CD8-positive, alpha-beta memory T cell (primary cell): ENCODE data around the gene ITCH. TPM values are rescaled to one million over a fixed set of nuclear protein-coding genes. Genes with fewer than 3 reads are reported as not detected.

Experiments
- CTCF ChIA-PET: fragments of 350-600 bp; sonication (Branson Sonifier 250); formaldehyde crosslinking; loops from one replicate; lab custom pipeline; 2021; ENCODE audit warnings: antibody characterized with exemption; lab: Charles Lee
- POLR2A ChIA-PET: fragments of 350-600 bp; sonication (Branson Sonifier 250); formaldehyde crosslinking; loops from one replicate; lab custom pipeline; 2021; ENCODE audit warnings: antibody characterized with exemption; lab: Charles Lee
- DNase-seq, 5 donors: peaks; one replicate each; pipeline versions ENCODE4 v3.0.0 to v3.0.0-alpha.2; 2020 to 2022; ENCODE audit warnings: mixed read lengths in 1 of 5
- H3K27ac ChIP-seq: one replicate; pipeline ENCODE4 v1.7.0; 2013; ENCODE audit warnings: low read depth, mild to moderate bottlenecking, low read length, moderate library complexity
- H3K27me3 ChIP-seq: 2 replicates; pipeline ENCODE4 v1.7.0; 2013; ENCODE audit warnings: low read length, mild to moderate bottlenecking; ENCODE audit not compliant: insufficient read depth, poor library complexity, severe bottlenecking
- H3K36me3 ChIP-seq: 2 replicates; pipeline ENCODE4 v1.7.0; 2013; ENCODE audit warnings: mild to moderate bottlenecking, low read length, moderate library complexity; ENCODE audit not compliant: insufficient read depth
- H3K4me1 ChIP-seq: 2 replicates; pipeline ENCODE4 v1.7.0; 2013; ENCODE audit warnings: mild to moderate bottlenecking, low read length, moderate library complexity; ENCODE audit not compliant: insufficient read depth
- H3K4me3 ChIP-seq: 2 replicates; pipeline ENCODE4 v1.7.0; 2013; ENCODE audit warnings: mild to moderate bottlenecking, low read length
- H3K9me3 ChIP-seq: 2 replicates; pipeline ENCODE4 v1.7.0; 2013; ENCODE audit warnings: mild to moderate bottlenecking, low read length
- H3K27ac Mint-ChIP-seq, 8 donors: one replicate each; pipeline ENCODE4 v1.8.0; 2020 to 2021; ENCODE audit warnings: mixed read lengths in 8 of 8, mild to moderate bottlenecking in 6 of 8, inconsistent platforms in 3 of 8, moderate library complexity in 3 of 8
- H3K27me3 Mint-ChIP-seq, 2 donors: one replicate each; pipeline ENCODE4 v1.8.0; 2020 to 2021; ENCODE audit warnings: mixed read lengths in 2 of 2, mild to moderate bottlenecking in 1 of 2, moderate library complexity in 1 of 2
- H3K36me3 Mint-ChIP-seq, 3 donors: one replicate each; pipeline ENCODE4 v1.8.0; 2020 to 2021; ENCODE audit warnings: mixed read lengths in 3 of 3, inconsistent platforms in 1 of 3, mild to moderate bottlenecking in 1 of 3
- H3K4me1 Mint-ChIP-seq, 3 donors: one replicate each; pipeline ENCODE4 v1.8.0; 2020 to 2021; ENCODE audit warnings: mixed read lengths in 3 of 3, inconsistent platforms in 1 of 3, mild to moderate bottlenecking in 1 of 3
- H3K4me3 Mint-ChIP-seq, 7 donors: one replicate each; pipeline ENCODE4 v1.8.0; 2020 to 2021; ENCODE audit warnings: mixed read lengths in 7 of 7, mild to moderate bottlenecking in 6 of 7, moderate library complexity in 4 of 7, inconsistent platforms in 2 of 7
- H3K9me3 Mint-ChIP-seq, 5 donors: one replicate each; pipeline ENCODE4 v1.8.0; 2020 to 2022; ENCODE audit warnings: mixed read lengths in 5 of 5, mild to moderate bottlenecking in 3 of 5, moderate library complexity in 2 of 5, inconsistent platforms in 1 of 5
- polyA plus RNA-seq: library from polyadenylated mRNA; unstranded; fragments of 300-500 nt; fragmentation: Illumina TruSeq; gene quantifications from one replicate; pipeline ENCODE4 v1.2.3, GENCODE V29; 2021
- total RNA-seq, 2 experiments: library from RNA; stranded (reverse); gene quantifications; one replicate each; pipeline ENCODE4 v1.2.3, GENCODE V29; 2021

ITCH gene
- total and polyA plus RNA-seq, 3 experiments from 2014 or later = 38.0 to 51.7 (median 45.6) TPM

DNA sequence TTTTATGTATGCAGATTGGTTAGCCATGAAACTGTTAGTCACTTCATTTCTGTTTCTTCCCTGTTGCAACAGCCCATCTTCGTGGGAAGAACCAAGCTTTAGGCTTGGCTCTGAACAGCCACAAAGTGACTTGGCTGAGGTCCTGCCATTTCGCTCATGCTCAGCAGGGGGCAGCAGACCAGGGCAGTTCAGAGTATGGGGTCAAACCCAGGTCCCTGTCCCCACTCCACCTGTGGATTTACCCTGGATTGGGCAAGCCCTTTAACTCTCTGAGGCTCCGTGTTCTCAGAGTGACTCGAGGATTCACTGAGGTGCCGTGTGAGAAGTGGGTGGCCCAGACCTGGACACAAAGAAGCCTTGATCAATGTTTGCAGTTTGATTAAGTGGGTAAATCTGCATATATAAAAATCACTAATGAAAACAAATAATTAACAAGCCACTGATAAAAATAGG lies 175.6 kb downstream of the ITCH start:
- Histone ChIP-seq H3K36me3 (peaks cover 37% of the 10 kb centered on the region), H3K9me3 (no peaks in the 10 kb centered on the region), H3K27me3 (no peaks in the 10 kb centered on the region), H3K27ac (no peak overlapping the region), H3K4me1 (peaks cover 13% of the 10 kb centered on the region), H3K4me3 (no peak overlapping the region)
- POLR2A ChIA-PET = interaction anchor here (0.6 kb wide), 1 partner anchor 38 kb away, joined by 3 read pairs; no protein-coding TSS in a partner anchor
- peaks cover 0 to 69% (median 24%) of the 10 kb centered on the region in 3 donors for H3K36me3 Mint-ChIP-seq
- CTCF ChIA-PET = interaction anchor here (0.9 to 2.8 kb wide), 9 partner anchors 9 to 231 kb away, joined by 3 to 20 read pairs (median 4); partner anchors contain the start of gene DYNLRB1
- peaks cover 18 to 38% (median 25%) of the 10 kb centered on the region in 3 donors for H3K4me1 Mint-ChIP-seq
- H3K4me3 Mint-ChIP-seq = no peak overlapping the region
- H3K27ac Mint-ChIP-seq = peak overlapping the region in 6 of 8 donors; percentile 56 to 80 (median 69)
- no peaks in the 10 kb centered on the region for H3K27me3 Mint-ChIP-seq
- peak; percentile 25 to 69 (median 38) for DNase-seq
- no peaks in the 10 kb centered on the region for H3K9me3 Mint-ChIP-seq

DNA sequence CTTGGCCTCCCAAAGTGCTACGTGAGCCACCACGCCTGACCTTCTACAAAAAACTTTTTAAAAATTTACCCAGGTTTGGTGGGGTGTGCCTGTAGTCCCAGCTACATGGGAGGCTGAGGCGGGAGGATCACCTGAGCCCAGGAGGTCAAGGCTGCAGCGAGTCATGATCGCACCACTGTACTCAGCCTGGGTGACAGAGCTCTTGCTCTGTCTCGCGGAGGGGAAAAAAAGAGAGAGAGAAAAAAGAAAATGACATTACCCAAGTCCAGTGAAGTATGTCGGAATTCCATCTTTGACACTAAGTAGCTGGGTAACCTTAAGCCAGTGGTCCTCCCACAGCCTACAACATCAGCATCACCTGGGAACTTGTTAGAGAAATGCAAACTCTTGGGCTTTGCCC lies 176.7 kb downstream of the ITCH start:
- Mint-ChIP-seq H3K27ac (peak overlapping the region in 4 of 8 donors; percentile 43 to 90 (median 76)), H3K27me3 (no peaks in the 10 kb centered on the region), H3K9me3 (no peaks in the 10 kb centered on the region), H3K36me3 (peaks cover 0 to 61% (median 23%) of the 10 kb centered on the region in 3 donors), H3K4me3 (no peak overlapping the region), H3K4me1 (peaks cover 20 to 48% (median 35%) of the 10 kb centered on the region in 3 donors)
- DNase-seq = no peak
- H3K27ac ChIP-seq = no peak overlapping the region
- POLR2A ChIA-PET = no interaction called here
- CTCF ChIA-PET = interaction anchor here (0.7 to 2.0 kb wide), 5 partner anchors 10 to 230 kb away, joined by 3 to 9 read pairs (median 4); no protein-coding TSS in a partner anchor
- H3K9me3 ChIP-seq = no peaks in the 10 kb centered on the region
- peaks cover 31% of the 10 kb centered on the region for H3K36me3 ChIP-seq
- H3K27me3 ChIP-seq = no peaks in the 10 kb centered on the region
- no peak overlapping the region for H3K4me3 ChIP-seq
- H3K4me1 ChIP-seq = peaks cover 13% of the 10 kb centered on the region

DNA sequence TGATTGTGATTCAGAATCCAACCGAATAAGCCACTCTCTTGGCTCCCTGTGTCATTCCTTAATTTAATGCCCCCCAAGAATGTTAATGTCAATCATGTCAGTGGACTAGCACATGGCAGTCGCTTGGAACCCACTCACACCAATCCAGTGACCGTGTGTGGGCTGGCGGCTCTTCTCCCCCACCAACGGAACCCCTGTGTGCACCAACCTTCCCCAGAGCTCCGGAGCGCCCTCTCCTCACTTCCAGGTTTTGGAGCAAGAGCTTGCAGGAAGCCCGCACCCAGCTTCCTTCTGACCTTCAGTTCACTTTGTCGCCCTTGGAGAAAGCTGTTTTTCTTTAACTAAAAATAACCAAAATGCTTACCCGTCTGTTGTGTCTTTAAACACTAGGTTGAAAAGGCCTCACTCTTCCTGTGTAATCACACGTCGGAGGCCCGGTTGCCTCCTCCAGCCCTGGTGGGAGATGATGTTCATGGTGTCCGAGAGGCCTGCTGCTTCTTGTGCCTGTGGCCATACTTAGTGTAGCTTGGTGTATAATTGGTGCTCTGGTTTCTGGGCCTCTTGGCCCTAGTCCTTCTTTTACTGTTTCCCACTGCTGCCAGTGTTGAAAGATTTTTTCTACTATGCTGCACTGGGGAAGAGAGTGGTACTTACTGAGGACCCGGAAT lies 177.7 kb downstream of the ITCH start:
- Mint-ChIP-seq H3K4me1 (peaks cover 21 to 49% (median 36%) of the 10 kb centered on the region in 3 donors), H3K9me3 (no peaks in the 10 kb centered on the region), H3K27ac (peak overlapping the region; percentile 50 to 97 (median 93)), H3K27me3 (peaks cover 0 to 2% of the 10 kb centered on the region in 2 donors), H3K36me3 (peaks cover 0 to 51% (median 18%) of the 10 kb centered on the region in 3 donors), H3K4me3 (peak overlapping the region in 6 of 7 donors; percentile 42 to 75 (median 60))
- DNase-seq = no peak
- no peak overlapping the region for H3K4me3 ChIP-seq
- no peaks in the 10 kb centered on the region for H3K9me3 ChIP-seq
- CTCF ChIA-PET = interaction anchor here (0.8 to 2.0 kb wide), 5 partner anchors 21 to 229 kb away, joined by 3 to 4 read pairs (median 3); no protein-coding TSS in a partner anchor
- H3K27me3 ChIP-seq = no peaks in the 10 kb centered on the region
- peaks cover 21% of the 10 kb centered on the region for H3K36me3 ChIP-seq
- peak overlapping the region; percentile 48 for H3K27ac ChIP-seq
- peaks cover 13% of the 10 kb centered on the region for H3K4me1 ChIP-seq
- POLR2A ChIA-PET = no interaction called here

DNA sequence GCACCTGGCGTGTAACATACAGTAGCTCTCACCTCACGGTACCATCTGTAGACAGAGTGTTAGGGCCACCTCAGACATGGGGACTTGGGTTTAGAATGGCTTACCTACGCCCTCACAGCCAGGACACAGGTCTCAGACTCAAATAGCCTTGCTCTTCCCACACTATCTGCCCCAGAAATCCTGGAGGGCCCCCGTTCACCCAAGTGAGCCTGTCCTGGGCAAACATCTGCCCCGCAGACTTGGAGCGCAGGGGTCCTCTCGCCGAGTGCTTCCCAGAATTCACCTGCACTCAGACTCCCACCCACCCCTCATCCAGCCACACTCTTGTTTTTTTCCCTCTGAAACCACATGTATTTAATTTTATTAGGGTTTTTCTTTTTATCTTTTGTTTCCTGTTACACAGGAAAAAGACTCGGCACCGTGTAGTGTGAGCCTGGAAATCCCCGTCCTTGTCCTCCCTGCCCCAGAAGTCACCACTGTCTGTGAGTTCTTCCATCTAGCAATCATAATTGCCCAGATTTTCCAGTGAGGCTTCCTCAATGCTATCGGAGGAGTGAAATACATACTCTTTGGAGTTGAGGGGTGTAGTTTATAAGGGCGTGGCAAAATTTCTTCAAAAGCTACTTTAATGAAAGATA lies 178.3 kb downstream of the ITCH start:
- H3K4me3 ChIP-seq = no peak overlapping the region
- Mint-ChIP-seq H3K27me3 (peaks cover 0 to 2% of the 10 kb centered on the region in 2 donors), H3K9me3 (no peaks in the 10 kb centered on the region), H3K4me1 (peaks cover 21 to 49% (median 36%) of the 10 kb centered on the region in 3 donors), H3K4me3 (peak overlapping the region in 6 of 7 donors; percentile 13 to 75 (median 60)), H3K36me3 (peaks cover 0 to 45% (median 18%) of the 10 kb centered on the region in 3 donors), H3K27ac (peak overlapping the region; percentile 50 to 97 (median 93))
- H3K27ac ChIP-seq = peak overlapping the region; percentile 48
- no peaks in the 10 kb centered on the region for H3K9me3 ChIP-seq
- H3K36me3 ChIP-seq = peaks cover 17% of the 10 kb centered on the region
- DNase-seq = peak in 2 of 5 donors; percentile 21 to 30
- CTCF ChIA-PET = interaction anchor here (0.8 to 2.0 kb wide), 4 partner anchors 21 to 228 kb away, joined by 3 to 4 read pairs (median 3); no protein-coding TSS in a partner anchor
- H3K27me3 ChIP-seq = no peaks in the 10 kb centered on the region
- H3K4me1 ChIP-seq = peaks cover 13% of the 10 kb centered on the region
- POLR2A ChIA-PET = no interaction called here

DNA sequence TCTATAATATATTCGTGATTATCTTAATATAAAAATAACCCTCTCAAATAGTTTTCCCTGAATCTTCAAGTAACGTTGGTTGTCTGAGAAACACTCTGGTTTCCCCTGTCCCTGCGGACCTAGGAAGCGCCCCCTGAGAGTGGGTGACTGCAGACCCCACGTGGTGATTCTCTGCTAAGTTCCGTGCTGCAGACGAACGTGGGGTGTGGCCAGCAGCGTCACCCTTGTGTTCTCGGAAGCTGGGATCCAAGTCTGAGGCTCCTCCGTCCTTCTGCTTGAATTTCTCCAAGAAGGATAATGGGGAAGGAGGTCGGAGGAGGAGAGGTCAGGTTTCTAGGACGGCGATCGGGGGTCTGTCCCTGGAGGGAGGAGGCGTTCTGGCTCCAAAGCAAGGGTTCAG lies 178.8 kb downstream of the ITCH start:
- Histone ChIP-seq H3K4me3 (no peak overlapping the region), H3K4me1 (peaks cover 13% of the 10 kb centered on the region), H3K9me3 (no peaks in the 10 kb centered on the region), H3K36me3 (peaks cover 14% of the 10 kb centered on the region), H3K27ac (peak overlapping the region; percentile 48), H3K27me3 (no peaks in the 10 kb centered on the region)
- Mint-ChIP-seq H3K27ac (peak overlapping the region; percentile 38 to 97 (median 91)), H3K36me3 (peaks cover 0 to 41% (median 18%) of the 10 kb centered on the region in 3 donors), H3K9me3 (no peaks in the 10 kb centered on the region), H3K4me1 (peaks cover 21 to 49% (median 36%) of the 10 kb centered on the region in 3 donors), H3K27me3 (peaks cover 0 to 2% of the 10 kb centered on the region in 2 donors), H3K4me3 (peak overlapping the region in 2 of 7 donors; percentile 19 to 50)
- CTCF ChIA-PET = interaction anchor here (1.1 kb wide), 1 partner anchor 166 kb away, joined by 3 read pairs; no protein-coding TSS in a partner anchor
- POLR2A ChIA-PET = no interaction called here
- no peak for DNase-seq

DNA sequence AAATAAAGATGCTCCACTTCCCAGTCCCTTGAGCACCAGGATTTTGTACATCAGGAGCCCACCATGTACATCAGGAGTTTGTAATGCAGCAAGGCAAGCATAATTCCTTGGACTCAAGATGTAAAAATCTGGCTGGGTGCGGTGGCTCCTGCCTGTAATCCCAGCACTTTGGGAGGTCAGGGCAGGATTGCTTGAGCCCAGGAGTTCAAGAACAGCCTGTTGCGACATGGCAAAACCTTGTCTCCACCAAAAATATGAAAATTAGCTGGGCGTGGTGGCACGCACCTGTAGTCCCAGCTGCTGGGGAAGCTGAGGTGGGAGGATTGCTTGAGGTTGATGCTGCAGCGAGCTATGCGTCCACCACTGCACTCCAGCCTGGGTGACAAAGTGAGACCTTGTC lies 179.4 kb downstream of the ITCH start:
- Histone ChIP-seq H3K4me1 (peaks cover 13% of the 10 kb centered on the region), H3K36me3 (peaks cover 10% of the 10 kb centered on the region), H3K4me3 (no peak overlapping the region), H3K27me3 (no peaks in the 10 kb centered on the region), H3K9me3 (no peaks in the 10 kb centered on the region), H3K27ac (no peak overlapping the region)
- peak overlapping the region in 4 of 8 donors; percentile 42 to 94 (median 93) for H3K27ac Mint-ChIP-seq
- H3K36me3 Mint-ChIP-seq = peaks cover 0 to 36% (median 15%) of the 10 kb centered on the region in 3 donors
- CTCF ChIA-PET = no interaction called here
- DNase-seq = no peak
- peaks cover 0 to 2% of the 10 kb centered on the region in 2 donors for H3K27me3 Mint-ChIP-seq
- peaks cover 18 to 45% (median 36%) of the 10 kb centered on the region in 3 donors for H3K4me1 Mint-ChIP-seq
- POLR2A ChIA-PET = no interaction called here
- H3K9me3 Mint-ChIP-seq = no peaks in the 10 kb centered on the region
- no peak overlapping the region for H3K4me3 Mint-ChIP-seq

DNA sequence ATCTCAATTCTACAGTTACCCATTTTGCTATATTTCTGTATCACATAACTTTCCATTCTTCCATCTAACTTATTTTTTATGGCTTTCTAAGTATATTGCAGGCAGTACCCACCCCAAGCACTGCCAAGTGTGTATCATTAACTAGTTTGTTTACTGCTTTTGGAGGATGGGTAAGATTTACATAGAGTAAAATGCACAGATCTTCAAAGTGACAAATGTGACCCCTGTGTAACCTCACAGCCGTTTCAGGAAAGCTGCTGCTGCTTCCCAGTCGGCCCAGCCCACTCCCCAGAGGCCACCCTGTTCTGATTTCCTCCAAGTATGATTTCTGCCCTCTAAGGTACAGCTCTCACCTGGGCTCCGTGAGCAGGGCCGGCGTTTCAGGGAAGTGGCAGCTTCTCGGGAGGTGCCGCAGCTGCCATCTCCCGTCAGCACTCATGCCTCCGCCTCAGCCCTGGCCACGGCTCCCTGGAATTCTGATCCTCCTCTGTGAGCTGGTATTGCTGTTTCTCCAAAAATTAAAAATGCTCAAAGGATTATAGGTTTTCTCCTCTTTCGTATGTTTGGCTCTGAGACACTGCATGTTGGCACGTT lies 180.5 kb downstream of the ITCH start:
- H3K36me3 ChIP-seq = peaks cover 10% of the 10 kb centered on the region
- peak overlapping the region in 1 of 7 donors; percentile 55 for H3K4me3 Mint-ChIP-seq
- POLR2A ChIA-PET = no interaction called here

More for the DNA sequence above, 180.5 kb downstream of the ITCH start:
- DNase-seq = no peak
- H3K27ac Mint-ChIP-seq = peak overlapping the region in 4 of 8 donors; percentile 14 to 83 (median 77)
- peaks cover 0 to 2% of the 10 kb centered on the region in 2 donors for H3K27me3 Mint-ChIP-seq
- peaks cover 18 to 43% (median 36%) of the 10 kb centered on the region in 3 donors for H3K4me1 Mint-ChIP-seq
- Histone ChIP-seq H3K27me3 (no peaks in the 10 kb centered on the region), H3K4me3 (no peak overlapping the region), H3K4me1 (peaks cover 13% of the 10 kb centered on the region), H3K9me3 (no peaks in the 10 kb centered on the region), H3K27ac (no peak overlapping the region)
- H3K36me3 Mint-ChIP-seq = peaks cover 0 to 30% (median 15%) of the 10 kb centered on the region in 3 donors
- CTCF ChIA-PET = interaction anchor here (1.0 to 2.5 kb wide), 3 partner anchors 28 to 226 kb away, joined by 3 to 7 read pairs (median 4); partner anchors contain the start of gene DYNLRB1
- H3K9me3 Mint-ChIP-seq = no peaks in the 10 kb centered on the region
